IMR-90 (cell line): ENCODE data around the gene MYH9. TPM values are rescaled to one million over a fixed set of nuclear protein-coding genes. Genes with fewer than 3 reads are reported as not detected.
A peak's percentile ranks its signal among the peaks of the same experiment; 100 is the strongest.

ENCODE experiments used
- ATAC-seq: fragments of 200-7000 bp; cut with Tn5 transposase; 2 replicates; pipeline ENCODE4 v1.9.1; 2020; ENCODE audit warnings: low read depth, mild to moderate bottlenecking, moderate library complexity
- BruUV-seq: library from RNA; stranded (reverse); fragments of 400-500 nt; replicated peaks from 2 replicates; lab custom pipeline; 2021; lab: Mats Ljungman, UMichigan
- CTCF ChIA-PET: fragments of 300-600 bp; formaldehyde crosslinking; extraction: SDS; loops from one replicate; lab custom pipeline; 2021; ENCODE audit warnings: antibody characterized with exemption; lab: Yijun Ruan, JAX
- POLR2A ChIA-PET: fragments of 300-600 bp; sonication (Branson Sonifier 250); formaldehyde crosslinking; loops from one replicate; lab custom pipeline; 2022; ENCODE audit warnings: antibody characterized with exemption; ENCODE audit not compliant: unreplicated experiment; lab: Charles Lee
- DNase-seq: peaks from one replicate; pipeline ENCODE4 v3.0.0; 2013
- H2AFZ ChIP-seq: replicated peaks from 2 replicates; pipeline ENCODE3; 2013; ENCODE audit warnings: low read length, mild to moderate bottlenecking; ENCODE audit not compliant: poor library complexity
- H2AK5ac ChIP-seq: 2 replicates; pipeline ENCODE4 v1.6.1; 2013; ENCODE audit warnings: low read depth, low read length, inconsistent platforms
- H2AK9ac ChIP-seq: replicated peaks from 2 replicates; pipeline ENCODE3; 2013; ENCODE audit warnings: mild to moderate bottlenecking, low read depth, low read length, moderate library complexity; ENCODE audit not compliant: poor library complexity
- H2BK120ac ChIP-seq: 2 replicates; pipeline ENCODE4 v1.6.1; 2013; ENCODE audit warnings: low read depth, low read length, inconsistent platforms
- H2BK15ac ChIP-seq: 3 replicates; pipeline ENCODE4 v1.6.1; 2013; ENCODE audit warnings: low read depth, low read length, inconsistent platforms
- H2BK20ac ChIP-seq: 2 replicates; pipeline ENCODE4 v1.6.1; 2013; ENCODE audit warnings: low read depth, mild to moderate bottlenecking, inconsistent platforms, low read length, moderate library complexity
- H2BK5ac ChIP-seq: 2 replicates; pipeline ENCODE4 v1.6.1; 2013; ENCODE audit warnings: mild to moderate bottlenecking, low read depth, low read length, inconsistent platforms; ENCODE audit not compliant: poor library complexity, severe bottlenecking
- H3K14ac ChIP-seq: replicated peaks from 2 replicates; pipeline ENCODE4 v1.6.1; 2013; ENCODE audit warnings: low read depth, low read length, inconsistent platforms
- H3K18ac ChIP-seq: 2 replicates; pipeline ENCODE4 v1.6.1; 2013; ENCODE audit warnings: low read depth, low read length, control low read depth
- H3K23ac ChIP-seq: 2 replicates; pipeline ENCODE4 v1.6.1; 2013; ENCODE audit warnings: low read depth, low read length, inconsistent platforms
- H3K27ac ChIP-seq: 2 replicates; pipeline ENCODE4 v1.5.1; 2013; ENCODE audit warnings: mild to moderate bottlenecking, control low read depth, low read length; ENCODE audit not compliant: insufficient read depth
- H3K27me3 ChIP-seq: 2 replicates; pipeline ENCODE4 v1.6.1; 2013; ENCODE audit warnings: low read length; ENCODE audit not compliant: control insufficient read depth, insufficient read depth
- H3K36me3 ChIP-seq: 2 replicates; pipeline ENCODE4 v1.6.1; 2013; ENCODE audit warnings: low read length, mixed read lengths; ENCODE audit not compliant: control insufficient read depth, insufficient read depth
- H3K4ac ChIP-seq: 2 replicates; pipeline ENCODE4 v1.6.1; 2013; ENCODE audit warnings: low read depth, low read length, inconsistent platforms
- H3K4me1 ChIP-seq: 2 replicates; pipeline ENCODE4 v1.6.1; 2013; ENCODE audit warnings: low read length, mixed read lengths; ENCODE audit not compliant: control insufficient read depth, insufficient read depth
- H3K4me2 ChIP-seq: 2 replicates; pipeline ENCODE4 v1.6.1; 2013; ENCODE audit warnings: low read depth, mild to moderate bottlenecking, control low read depth, low read length, moderate library complexity
- H3K4me3 ChIP-seq: 2 replicates; pipeline ENCODE4 v1.5.1; 2013; ENCODE audit warnings: low read depth, mild to moderate bottlenecking, control low read depth, low read length, moderate library complexity; ENCODE audit not compliant: insufficient read depth
- H3K56ac ChIP-seq: 2 replicates; pipeline ENCODE4 v1.6.1; 2013; ENCODE audit warnings: low read length, inconsistent platforms; ENCODE audit not compliant: insufficient read depth; ENCODE audit errors: extremely low read depth
- H3K79me1 ChIP-seq, 2 experiments: 2 replicates each; pipeline ENCODE4 v1.6.1; 2013; ENCODE audit warnings: low read length in 2 of 2, inconsistent platforms in 1 of 2, low read depth in 1 of 2
- H3K9ac ChIP-seq: 2 replicates; pipeline ENCODE4 v1.6.1; 2013; ENCODE audit warnings: low read depth, low read length, control low read depth
- H3K9me1 ChIP-seq: 2 replicates; pipeline ENCODE4 v1.6.1; 2013; ENCODE audit warnings: low read length, inconsistent platforms; ENCODE audit not compliant: insufficient read depth
- H3K9me3 ChIP-seq: 2 replicates; pipeline ENCODE4 v1.6.1; 2013; ENCODE audit warnings: low read length; ENCODE audit not compliant: control insufficient read depth, insufficient read depth
- H4K20me1 ChIP-seq: 2 replicates; pipeline ENCODE4 v1.6.1; 2013; ENCODE audit warnings: low read length, inconsistent platforms; ENCODE audit not compliant: insufficient read depth
- H4K5ac ChIP-seq: 2 replicates; pipeline ENCODE4 v1.6.1; 2013; ENCODE audit warnings: mild to moderate bottlenecking, low read depth, low read length, control low read depth
- H4K8ac ChIP-seq, 2 experiments: 2 replicates each; pipeline ENCODE4 v1.6.1; 2013; ENCODE audit warnings: low read depth in 2 of 2, low read length in 2 of 2, control low read depth in 1 of 2, inconsistent platforms in 1 of 2
- H4K91ac ChIP-seq: 2 replicates; pipeline ENCODE4 v1.6.1; 2013; ENCODE audit warnings: low read depth, low read length, inconsistent platforms; ENCODE audit not compliant: insufficient read depth
- BHLHE40 ChIP-seq: fragments of 150-350 bp; IDR thresholded peaks from 2 replicates; pipeline ENCODE4 v1.6.1; 2016; ENCODE audit warnings: mild to moderate bottlenecking, low read depth, low read length
- CEBPB ChIP-seq: IDR thresholded peaks from 2 replicates; pipeline ENCODE4 v1.6.1; 2012; ENCODE audit warnings: low read depth, low read length, improper control_type of control experiment
- CHD1 ChIP-seq: IDR thresholded peaks from 2 replicates; pipeline ENCODE4 v1.6.1; 2012; ENCODE audit warnings: low read depth, low read length, improper control_type of control experiment
- CTCF ChIP-seq: conservative IDR thresholded peaks from 2 replicates; pipeline ENCODE4 v1.5.1; 2012; ENCODE audit warnings: mild to moderate bottlenecking, low read depth, low read length, improper control_type of control experiment
- FOS ChIP-seq: fragments of 150-350 bp; IDR thresholded peaks from 2 replicates; pipeline ENCODE4 v1.6.1; 2016; ENCODE audit warnings: low read depth, low read length
- MAFK ChIP-seq: IDR thresholded peaks from 2 replicates; pipeline ENCODE4 v1.6.1; 2012; ENCODE audit warnings: low read depth, low read length, improper control_type of control experiment
- MAZ ChIP-seq: IDR thresholded peaks from 2 replicates; pipeline ENCODE4 v1.6.1; 2012; ENCODE audit warnings: low read depth, mild to moderate bottlenecking, low read length, improper control_type of control experiment, moderate library complexity, borderline replicate concordance
- MXI1 ChIP-seq: IDR thresholded peaks from 2 replicates; pipeline ENCODE4 v1.6.1; 2012; ENCODE audit warnings: low read depth, mild to moderate bottlenecking, low read length, moderate library complexity, borderline replicate concordance
- NFE2L2 ChIP-seq: fragments of 150-350 bp; IDR thresholded peaks from 2 replicates; pipeline ENCODE4 v1.6.1; 2016; ENCODE audit warnings: low read depth, mild to moderate bottlenecking, low read length
- POLR2A ChIP-seq: IDR thresholded peaks from 2 replicates; pipeline ENCODE4 v1.6.1; 2012; ENCODE audit warnings: mild to moderate bottlenecking, low read depth, low read length
- RAD21 ChIP-seq: IDR thresholded peaks from 2 replicates; pipeline ENCODE4 v1.6.1; 2012; ENCODE audit warnings: low read length, improper control_type of control experiment
- RCOR1 ChIP-seq: IDR thresholded peaks from 2 replicates; pipeline ENCODE4 v1.6.1; 2012; ENCODE audit warnings: mild to moderate bottlenecking, low read length, improper control_type of control experiment; ENCODE audit not compliant: insufficient replicate concordance
- RFX5 ChIP-seq: IDR thresholded peaks from 2 replicates; pipeline ENCODE4 v1.8.0; 2012; ENCODE audit warnings: low read depth, mild to moderate bottlenecking, low read length, moderate library complexity
- SMC3 ChIP-seq: fragments of 150-350 bp; IDR thresholded peaks from 2 replicates; pipeline ENCODE4 v1.6.1; 2016; ENCODE audit warnings: low read depth, mild to moderate bottlenecking, antibody characterized with exemption, low read length, moderate library complexity
- WGBS, 2 experiments: methylation state at CpG; one replicate each; pipeline versions ENCODE4 v1.1.5 to v1.1.7; 2013; ENCODE audit warnings: missing lambda C conversion rate in 2 of 2; ENCODE audit not compliant: insufficient read length in 1 of 2; ENCODE audit errors: extremely low coverage in 2 of 2; 5-methylcytosine and 5-hydroxymethylcytosine counted together
- dilution Hi-C: fragments of 300-500 bp; cut with HindIII; formaldehyde crosslinking; loops from one replicate; pipeline ENCODE4 v1.14.3; 2018; ENCODE audit warnings: low sequenced_read_pairs; ENCODE audit not compliant: unreplicated experiment
- in situ Hi-C: fragments of 300-500 bp; cut with MboI; formaldehyde crosslinking; loops from 3 replicates; pipeline ENCODE4 v1.14.3; 2019; ENCODE audit warnings: low sequenced_read_pairs, inconsistent platforms, mixed read lengths
- intact Hi-C: fragments of 100-400 bp; cut with micrococcal nuclease; formaldehyde crosslinking; loops from 2 replicates; pipeline ENCODE4 v1.10.0; 2022
- polyA plus RNA-seq, 3 experiments: library from polyadenylated mRNA; depleted of rRNA; stranded (reverse); fragments of >200 nt; gene quantifications; 2 replicates each; pipeline ENCODE4 v1.2.3, GENCODE V29; 2012; ENCODE audit warnings: low replicate concordance in 1 of 3
- total RNA-seq: library from RNA; depleted of rRNA; stranded (reverse); fragments of >200 nt; gene quantifications from 2 replicates; pipeline ENCODE4 v1.2.3, GENCODE V29; 2012
- TF ChIP-seq, protein P1 (sequence below): fragments of 150-350 bp; IDR thresholded peaks from 2 replicates; pipeline ENCODE4 v1.6.1; 2016; ENCODE audit warnings: low read depth, mild to moderate bottlenecking, low read length, moderate library complexity, borderline replicate concordance
- TF ChIP-seq, protein P2 (sequence below): fragments of 150-350 bp; IDR thresholded peaks from 2 replicates; pipeline ENCODE4 v1.6.1; 2017; ENCODE audit warnings: mild to moderate bottlenecking, antibody characterized with exemption, low read length, low read depth

Gene MYH9
- total and polyA plus RNA-seq, 2 of the 4 experiments (the other 2 are of a cell fraction) = 475 to 554 TPM

- CTCF ChIA-PET = no interaction called here
- peak overlapping the region; percentile 97 for H2BK120ac ChIP-seq
- DNase-seq (no peak), ATAC-seq (no peak)
- WGBS, 2 experiments = no CpG with 5 or more reads among the region's 3 CpGs
- no peak overlapping the region for H3K27ac ChIP-seq
- no peaks in the 10 kb centered on the region for H3K9me3 ChIP-seq
- BruUV-seq = no TSS peak
- peak overlapping the region; percentile 91; the same call in 1 of the 3 replicates for H2BK15ac ChIP-seq
- dilution Hi-C loops (no loop called here), in situ Hi-C loops (no loop called here), intact Hi-C loops (no loop called here)
- peak overlapping the region; percentile 11 for H2AK9ac ChIP-seq
- peak overlapping the region; percentile 90 for H2AK5ac ChIP-seq
- peaks cover 23% of the 10 kb centered on the region for H3K4me1 ChIP-seq
- no peaks in the 10 kb centered on the region for H3K36me3 ChIP-seq
- peak overlapping the region; percentile 13 to 77; a peak in 2 of 4 replicates for H4K8ac ChIP-seq
- H2AFZ ChIP-seq = no peak overlapping the region
- 0 out of 2 replicates have a peak overlapping the region, but pooled peaks have one; percentile 41 for H3K23ac ChIP-seq
- peak overlapping the region; percentile 13; the same call in 1 of the 2 replicates for H4K5ac ChIP-seq
- H3K4me2 ChIP-seq = no peak overlapping the region
- no peak overlapping the region for H3K56ac ChIP-seq
- no peak overlapping the region for H3K4me3 ChIP-seq
- peaks cover 29% of the 10 kb centered on the region for H3K9me1 ChIP-seq
- no peaks in the 10 kb centered on the region for H3K27me3 ChIP-seq
- H3K4ac ChIP-seq = peak overlapping the region; percentile 76
- POLR2A ChIA-PET = no interaction called here
- H3K14ac ChIP-seq = 0 out of 2 replicates have a peak overlapping the region, but pooled peaks have one; percentile 65
- H2BK5ac ChIP-seq = peak overlapping the region; percentile 90
- peaks cover 30 to 42% of the 10 kb centered on the region in 2 experiments for H3K79me1 ChIP-seq
- TF ChIP-seq MAZ = no peak
- no peak for TF ChIP-seq SMC3
- no peak for TF ChIP-seq CHD1
- no peak for TF ChIP-seq POLR2A
- no peak for TF ChIP-seq RFX5
- TF ChIP-seq NFE2L2 = no peak
- TF ChIP-seq, protein P1, sequence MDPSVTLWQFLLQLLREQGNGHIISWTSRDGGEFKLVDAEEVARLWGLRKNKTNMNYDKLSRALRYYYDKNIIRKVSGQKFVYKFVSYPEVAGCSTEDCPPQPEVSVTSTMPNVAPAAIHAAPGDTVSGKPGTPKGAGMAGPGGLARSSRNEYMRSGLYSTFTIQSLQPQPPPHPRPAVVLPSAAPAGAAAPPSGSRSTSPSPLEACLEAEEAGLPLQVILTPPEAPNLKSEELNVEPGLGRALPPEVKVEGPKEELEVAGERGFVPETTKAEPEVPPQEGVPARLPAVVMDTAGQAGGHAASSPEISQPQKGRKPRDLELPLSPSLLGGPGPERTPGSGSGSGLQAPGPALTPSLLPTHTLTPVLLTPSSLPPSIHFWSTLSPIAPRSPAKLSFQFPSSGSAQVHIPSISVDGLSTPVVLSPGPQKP = no peak
- no peak for TF ChIP-seq RAD21
- TF ChIP-seq FOS = no peak
- no peak for TF ChIP-seq MAFK
- TF ChIP-seq MXI1 = no peak
- no peak for TF ChIP-seq RCOR1
- TF ChIP-seq, protein P2, sequence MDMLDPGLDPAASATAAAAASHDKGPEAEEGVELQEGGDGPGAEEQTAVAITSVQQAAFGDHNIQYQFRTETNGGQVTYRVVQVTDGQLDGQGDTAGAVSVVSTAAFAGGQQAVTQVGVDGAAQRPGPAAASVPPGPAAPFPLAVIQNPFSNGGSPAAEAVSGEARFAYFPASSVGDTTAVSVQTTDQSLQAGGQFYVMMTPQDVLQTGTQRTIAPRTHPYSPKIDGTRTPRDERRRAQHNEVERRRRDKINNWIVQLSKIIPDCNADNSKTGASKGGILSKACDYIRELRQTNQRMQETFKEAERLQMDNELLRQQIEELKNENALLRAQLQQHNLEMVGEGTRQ = no peak
- TF ChIP-seq CTCF = no peak
- no peak for TF ChIP-seq CEBPB
- no peak for TF ChIP-seq BHLHE40
- H4K91ac ChIP-seq = peak overlapping the region; percentile 75; the same call in 1 of the 2 replicates
- peak overlapping the region; percentile 90; the same call in 1 of the 2 replicates for H2BK20ac ChIP-seq
- no peak overlapping the region for H3K18ac ChIP-seq
- H3K9ac ChIP-seq = no peak overlapping the region
- H4K20me1 ChIP-seq = no peaks in the 10 kb centered on the region
Observed at GRCh38 chr22:36399472-36399778, 11.7 kb upstream of the MYH9 start.
